Immature natural killer cell (primary cell): ENCODE data around the gene MAP3K15. TPM values are rescaled to one million over a fixed set of nuclear protein-coding genes. Genes with fewer than 3 reads are reported as not detected.
"Not testable (repeated sequence)": the region's sequence is repeated elsewhere in the genome, so short reads cannot be mapped to it uniquely, and the experiment has no call there.

Experiments used
- DNase-seq, 3 donors: peaks; one replicate each; pipeline ENCODE4 v3.0.0; 2022; ENCODE audit warnings: mixed read lengths in 1 of 3
- H3K27ac Mint-ChIP-seq, 6 donors: one replicate each; pipeline ENCODE4 v1.8.0; 2020; ENCODE audit warnings: mixed read lengths in 6 of 6, mild to moderate bottlenecking in 5 of 6, inconsistent platforms in 4 of 6, moderate library complexity in 3 of 6
- H3K27me3 Mint-ChIP-seq, 3 donors: one replicate each; pipeline ENCODE4 v1.8.0; 2020 to 2021; ENCODE audit warnings: low read depth in 3 of 3, mild to moderate bottlenecking in 3 of 3, mixed read lengths in 3 of 3, moderate library complexity in 3 of 3, inconsistent platforms in 1 of 3
- H3K36me3 Mint-ChIP-seq, 3 donors: one replicate each; pipeline ENCODE4 v1.8.0; 2020; ENCODE audit warnings: mixed read lengths in 3 of 3, inconsistent platforms in 2 of 3, mild to moderate bottlenecking in 2 of 3
- H3K4me1 Mint-ChIP-seq, 2 donors: one replicate each; pipeline ENCODE4 v1.8.0; 2020; ENCODE audit warnings: inconsistent platforms in 2 of 2, mild to moderate bottlenecking in 2 of 2, mixed read lengths in 2 of 2, moderate library complexity in 1 of 2
- H3K4me3 Mint-ChIP-seq, 5 donors: one replicate each; pipeline ENCODE4 v1.8.0; 2020; ENCODE audit warnings: mild to moderate bottlenecking in 5 of 5, mixed read lengths in 5 of 5, inconsistent platforms in 3 of 5, moderate library complexity in 3 of 5
- H3K9me3 Mint-ChIP-seq, 6 donors: one replicate each; pipeline ENCODE4 v1.8.0; 2020; ENCODE audit warnings: mild to moderate bottlenecking in 6 of 6, mixed read lengths in 6 of 6, inconsistent platforms in 4 of 6, moderate library complexity in 3 of 6
- polyA plus RNA-seq, 3 donors: library from polyadenylated mRNA; unstranded; fragments of 300-500 nt; fragmentation: Illumina TruSeq; gene quantifications; one replicate each; pipeline ENCODE4 v1.2.3, GENCODE V29; 2021

MAP3K15 gene
- polyA plus RNA-seq, 3 donors from 2014 or later: not detected

GRCh38 chrX:19515615-19516105 lies 352 bp upstream of the MAP3K15 start:
- Mint-ChIP-seq H3K27ac (no peak overlapping the region), H3K9me3 (peaks cover 0 to 6% (median 0%) of the 10 kb centered on the region in 6 donors), H3K4me3 (peak overlapping the region in 4 of 5 donors; percentile 37 to 69 (median 51)), H3K4me1 (no peaks in the 10 kb centered on the region), H3K36me3 (no peaks in the 10 kb centered on the region), H3K27me3 (peaks cover 0 to 8% (median 7%) of the 10 kb centered on the region in 3 donors)
- DNase-seq: no peak

GRCh38 chrX:19513383-19513782 lies 1.9 kb downstream of the MAP3K15 start:
- Mint-ChIP-seq H3K4me3 (peak overlapping the region in 2 of 5 donors; percentile 60 to 68), H3K9me3 (peaks cover 0 to 6% (median 0%) of the 10 kb centered on the region in 6 donors), H3K27me3 (peaks cover 0 to 12% (median 10%) of the 10 kb centered on the region in 3 donors), H3K4me1 (no peaks in the 10 kb centered on the region), H3K36me3 (no peaks in the 10 kb centered on the region), H3K27ac (no peak overlapping the region)
- DNase-seq: no peak

- Mint-ChIP-seq H3K27me3 (peaks cover 0 to 12% (median 10%) of the 10 kb centered on the region in 3 donors), H3K27ac (no peak overlapping the region), H3K36me3 (no peaks in the 10 kb centered on the region), H3K4me1 (no peaks in the 10 kb centered on the region), H3K4me3 (no peak overlapping the region), H3K9me3 (peaks cover 0 to 6% (median 0%) of the 10 kb centered on the region in 6 donors)
- DNase-seq: no peak
Measured at GRCh38 chrX:19512961-19513360, 2.3 kb downstream of the MAP3K15 start.

- Mint-ChIP-seq H3K36me3 (no peaks in the 10 kb centered on the region), H3K9me3 (peaks cover 0 to 6% (median 0%) of the 10 kb centered on the region in 6 donors), H3K4me3 (no peak overlapping the region), H3K27ac (no peak overlapping the region), H3K4me1 (no peaks in the 10 kb centered on the region), H3K27me3 (peaks cover 0 to 12% (median 10%) of the 10 kb centered on the region in 3 donors)
- DNase-seq: no peak
Measured at GRCh38 chrX:19512359-19512758, 2.9 kb downstream of the MAP3K15 start.

GRCh38 chrX:19511796-19512195 lies 3.5 kb downstream of the MAP3K15 start:
- not testable (repeated sequence) for DNase-seq, H3K4me3 Mint-ChIP-seq, H3K4me1 Mint-ChIP-seq, H3K27ac Mint-ChIP-seq, H3K9me3 Mint-ChIP-seq, H3K36me3 Mint-ChIP-seq
- peaks cover 0 to 12% (median 10%) of the 10 kb centered on the region in 3 donors for H3K27me3 Mint-ChIP-seq

- Mint-ChIP-seq H3K4me3 (no peak overlapping the region), H3K27me3 (peaks cover 2 to 16% (median 9%) of the 10 kb centered on the region in 3 donors), H3K4me1 (no peaks in the 10 kb centered on the region), H3K27ac (no peak overlapping the region), H3K36me3 (no peaks in the 10 kb centered on the region), H3K9me3 (no peaks in the 10 kb centered on the region)
- no peak for DNase-seq
Measured at GRCh38 chrX:19496711-19497110, 18.6 kb downstream of the MAP3K15 start.

GRCh38 chrX:19487520-19488200 lies 27.6 kb downstream of the MAP3K15 start:
- Mint-ChIP-seq H3K4me3 (no peak overlapping the region), H3K36me3 (no peaks in the 10 kb centered on the region), H3K4me1 (no peaks in the 10 kb centered on the region), H3K27ac (no peak overlapping the region), H3K27me3 (peaks cover 0 to 8% (median 4%) of the 10 kb centered on the region in 3 donors), H3K9me3 (no peaks in the 10 kb centered on the region)
- no peak for DNase-seq

GRCh38 chrX:19479458-19479857 lies 35.9 kb downstream of the MAP3K15 start:
- Mint-ChIP-seq H3K27ac (no peak overlapping the region), H3K4me1 (no peaks in the 10 kb centered on the region), H3K36me3 (no peaks in the 10 kb centered on the region), H3K4me3 (no peak overlapping the region), H3K27me3 (peaks cover 3 to 9% (median 7%) of the 10 kb centered on the region in 3 donors), H3K9me3 (no peaks in the 10 kb centered on the region)
- DNase-seq: no peak

GRCh38 chrX:19468383-19468782 lies 46.9 kb downstream of the MAP3K15 start:
- not testable (repeated sequence) for H3K4me3 Mint-ChIP-seq, H3K4me1 Mint-ChIP-seq, DNase-seq, H3K36me3 Mint-ChIP-seq, H3K27ac Mint-ChIP-seq, H3K9me3 Mint-ChIP-seq
- H3K27me3 Mint-ChIP-seq: peaks cover 2 to 27% (median 8%) of the 10 kb centered on the region in 3 donors

GRCh38 chrX:19462879-19463278 lies 52.4 kb downstream of the MAP3K15 start:
- Mint-ChIP-seq H3K4me3 (no peak overlapping the region), H3K27me3 (peaks cover 0 to 19% (median 5%) of the 10 kb centered on the region in 3 donors), H3K27ac (no peak overlapping the region), H3K9me3 (peaks cover 0 to 1% (median 0%) of the 10 kb centered on the region in 6 donors), H3K4me1 (no peaks in the 10 kb centered on the region), H3K36me3 (no peaks in the 10 kb centered on the region)
- DNase-seq: no peak

GRCh38 chrX:19462231-19462630 lies 53.1 kb downstream of the MAP3K15 start:
- Mint-ChIP-seq H3K27ac (no peak overlapping the region), H3K9me3 (no peaks in the 10 kb centered on the region), H3K36me3 (no peaks in the 10 kb centered on the region), H3K4me3 (no peak overlapping the region), H3K4me1 (no peaks in the 10 kb centered on the region), H3K27me3 (peaks cover 0 to 17% (median 5%) of the 10 kb centered on the region in 3 donors)
- DNase-seq: no peak

GRCh38 chrX:19457662-19458061 lies 57.6 kb downstream of the MAP3K15 start:
- Mint-ChIP-seq H3K36me3 (no peaks in the 10 kb centered on the region), H3K27ac (no peak overlapping the region), H3K4me1 (no peaks in the 10 kb centered on the region), H3K4me3 (no peak overlapping the region), H3K9me3 (no peaks in the 10 kb centered on the region), H3K27me3 (peaks cover 0 to 4% (median 0%) of the 10 kb centered on the region in 3 donors)
- no peak for DNase-seq

- Mint-ChIP-seq H3K4me3 (no peak overlapping the region), H3K27me3 (peaks cover 0 to 5% (median 4%) of the 10 kb centered on the region in 3 donors), H3K4me1 (no peaks in the 10 kb centered on the region), H3K27ac (no peak overlapping the region), H3K36me3 (no peaks in the 10 kb centered on the region), H3K9me3 (no peaks in the 10 kb centered on the region)
- no peak for DNase-seq
Measured at GRCh38 chrX:19448077-19448476, 67.2 kb downstream of the MAP3K15 start.

GRCh38 chrX:19446397-19446796 lies 68.9 kb downstream of the MAP3K15 start:
- Mint-ChIP-seq H3K36me3 (no peaks in the 10 kb centered on the region), H3K4me1 (no peaks in the 10 kb centered on the region), H3K9me3 (no peaks in the 10 kb centered on the region), H3K27ac (no peak overlapping the region), H3K4me3 (no peak overlapping the region), H3K27me3 (peaks cover 0 to 4% (median 1%) of the 10 kb centered on the region in 3 donors)
- no peak for DNase-seq

GRCh38 chrX:19445772-19446171 lies 69.5 kb downstream of the MAP3K15 start:
- not testable (repeated sequence) for H3K27ac Mint-ChIP-seq, H3K4me1 Mint-ChIP-seq, H3K4me3 Mint-ChIP-seq, DNase-seq, H3K9me3 Mint-ChIP-seq, H3K27me3 Mint-ChIP-seq, H3K36me3 Mint-ChIP-seq
